Measurements from ENCODE around the gene DNM3.

Gene DNM3

GRCh38 chr1:172238965-172239364 is 397.7 kb downstream of the DNM3 start:
- no peak for DNase-seq (ENCODE audit: low spot score)

DNA sequence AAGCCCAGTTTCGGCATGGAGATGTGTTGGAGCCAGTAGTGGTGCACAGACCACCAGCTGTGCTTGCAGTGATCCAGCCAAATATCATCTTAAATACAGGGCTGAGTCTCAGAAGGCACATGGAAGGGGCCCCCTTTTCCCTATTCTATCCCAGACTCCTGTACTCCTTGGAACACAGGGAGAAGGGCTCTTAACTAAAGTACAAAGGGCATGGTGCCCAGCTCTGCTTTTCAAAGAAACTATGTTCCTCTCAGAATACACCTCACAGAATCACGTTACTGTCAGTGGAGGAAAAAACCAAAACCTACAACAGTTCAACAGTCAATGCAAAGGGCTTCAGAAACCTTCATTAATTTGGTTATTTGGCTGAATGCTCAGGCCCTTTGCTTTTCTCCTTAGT is 398.6 kb downstream of the DNM3 start:
- DNase-seq (ENCODE audit: low spot score): no peak

- DNase-seq (ENCODE audit: low spot score): no peak
Measured at GRCh38 chr1:172241540-172241939, 400.2 kb downstream of the DNM3 start.

- no peak for DNase-seq (ENCODE audit: low spot score)
Measured at GRCh38 chr1:172244865-172245264, 403.6 kb downstream of the DNM3 start.

DNA sequence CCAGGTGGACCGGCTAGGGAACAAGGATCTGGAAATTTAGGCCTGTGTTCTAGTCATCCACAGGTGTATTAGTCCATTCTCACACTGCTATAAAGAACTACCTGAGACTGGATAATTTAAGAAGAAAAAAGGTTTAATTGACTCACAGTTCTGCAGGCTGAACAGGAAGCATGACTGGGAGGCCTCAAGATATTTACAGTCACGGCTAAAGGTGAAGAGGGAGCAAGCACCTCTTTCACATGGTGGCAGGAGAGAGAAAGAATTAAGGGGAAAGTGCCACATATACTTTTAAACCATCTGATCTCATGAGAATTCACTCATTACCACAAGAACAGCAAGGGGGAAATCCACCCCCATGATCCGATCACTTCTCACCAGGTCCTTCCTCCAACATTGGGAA is 404.5 kb downstream of the DNM3 start:
- DNase-seq (ENCODE audit: low spot score): no peak

DNA sequence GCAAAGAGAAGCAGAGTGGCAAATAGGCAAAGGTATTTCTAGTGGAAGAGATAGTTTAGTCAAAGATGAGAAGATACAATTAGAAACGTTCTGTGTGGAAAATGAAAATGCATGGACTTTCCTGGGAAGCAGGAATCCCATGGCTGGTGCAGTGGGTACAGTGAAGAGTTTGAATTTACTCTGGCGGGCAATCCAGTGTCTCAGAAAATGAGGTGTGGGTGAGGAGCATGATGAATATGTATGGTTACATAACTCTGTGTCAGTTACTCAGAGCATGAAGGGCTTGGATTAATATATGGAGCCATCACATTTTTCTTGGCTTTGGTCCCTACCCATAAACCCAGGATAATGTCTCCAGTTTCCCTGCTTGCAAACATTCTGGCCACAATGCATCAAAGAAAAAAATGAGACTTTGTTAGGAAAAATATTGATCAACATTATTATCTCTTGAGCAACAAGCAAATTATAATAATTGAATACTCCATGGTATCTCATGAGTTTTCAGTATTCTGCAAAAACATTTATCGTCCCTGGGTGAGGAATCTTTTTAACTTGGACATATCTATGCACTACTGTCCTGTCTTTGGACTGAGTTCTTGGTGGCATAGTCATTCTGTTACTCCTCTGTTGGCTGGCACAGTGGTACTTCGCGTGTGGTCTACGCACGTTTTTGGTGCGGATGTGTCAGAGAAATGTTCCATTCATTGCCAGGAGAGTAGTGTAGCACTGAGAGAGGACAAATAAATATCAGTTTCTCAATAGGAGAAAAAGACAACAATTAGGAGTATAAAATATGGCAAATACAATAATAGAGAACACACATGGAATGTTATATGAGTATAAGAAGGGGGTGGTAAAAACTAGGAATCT is 405.5 kb downstream of the DNM3 start:
- no peak for DNase-seq (ENCODE audit: low spot score)

DNA sequence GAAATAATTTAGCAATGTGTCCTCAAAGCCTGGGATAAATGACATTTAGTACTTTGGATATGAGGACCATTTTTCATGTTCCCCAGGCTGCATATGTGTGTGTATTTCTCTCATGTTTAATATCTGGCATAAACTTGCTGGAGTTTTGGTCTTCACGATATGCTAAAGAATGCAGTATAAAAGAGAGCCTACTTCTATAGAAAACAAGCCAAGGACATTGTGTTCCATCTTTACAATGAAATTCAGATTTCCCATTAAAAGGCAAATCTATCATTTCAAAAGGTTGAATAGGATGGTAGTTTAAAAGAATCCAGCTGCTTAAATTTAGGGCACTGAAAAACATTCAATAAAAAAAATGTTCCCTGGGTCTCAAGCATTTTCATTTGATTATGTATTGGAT is 410.2 kb downstream of the DNM3 start:
- no peak for DNase-seq (ENCODE audit: low spot score)

- DNase-seq (ENCODE audit: low spot score): no peak
Measured at GRCh38 chr1:172252321-172252720, 411.0 kb downstream of the DNM3 start.

GRCh38 chr1:172252958-172253357 is 411.7 kb downstream of the DNM3 start:
- no peak for DNase-seq (ENCODE audit: low spot score)

GRCh38 chr1:172254521-172255222 is 413.4 kb downstream of the DNM3 start:
- no peak for DNase-seq (ENCODE audit: low spot score)

GRCh38 chr1:172255223-172255560 is 413.9 kb downstream of the DNM3 start:
- DNase-seq (ENCODE audit: low spot score): peak; percentile 6

GRCh38 chr1:172265905-172266304 is 424.6 kb downstream of the DNM3 start:
- DNase-seq (ENCODE audit: low spot score): no peak

GRCh38 chr1:172266528-172267174 is 425.4 kb downstream of the DNM3 start:
- DNase-seq (ENCODE audit: low spot score): no peak

DNA sequence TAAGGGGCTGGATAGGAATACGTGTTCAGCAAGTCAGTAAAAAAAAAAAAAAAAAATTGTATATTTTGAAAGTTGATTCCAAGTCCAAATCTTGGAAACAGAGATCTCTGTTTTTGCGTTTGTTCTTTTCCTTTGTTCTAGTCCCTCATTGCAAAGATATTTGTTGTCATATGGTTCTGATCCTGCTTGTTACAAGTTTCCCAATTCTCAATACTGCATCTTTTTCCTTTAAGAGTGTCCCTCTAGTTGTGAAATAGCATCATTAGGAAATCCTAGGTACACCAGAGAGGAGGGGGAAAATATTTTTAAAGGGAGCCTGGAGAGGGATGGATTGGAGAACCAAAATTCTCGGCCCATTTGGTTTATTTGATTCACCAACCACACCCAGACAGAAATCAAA is 426.9 kb downstream of the DNM3 start:
- DNase-seq (ENCODE audit: low spot score): no peak

DNA sequence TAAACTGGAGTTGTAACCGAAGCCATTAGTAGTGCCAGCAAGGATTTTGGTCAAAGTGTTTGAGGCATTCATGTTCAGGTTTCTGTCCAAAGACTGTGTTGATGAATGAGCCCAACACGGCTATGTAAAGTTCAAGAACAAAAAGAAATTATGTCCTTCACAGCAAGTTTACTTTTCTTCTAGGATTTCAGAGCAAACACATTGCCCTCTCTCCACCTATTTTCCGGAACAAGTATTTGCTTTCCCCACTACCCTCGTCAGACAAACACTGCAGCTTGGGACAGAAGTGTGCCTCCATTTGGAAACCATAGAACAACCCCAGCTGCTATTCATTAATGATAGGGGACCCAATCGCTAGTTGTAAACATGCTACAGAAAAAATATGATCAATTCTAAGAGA is 427.8 kb downstream of the DNM3 start:
- DNase-seq (ENCODE audit: low spot score): no peak

DNA sequence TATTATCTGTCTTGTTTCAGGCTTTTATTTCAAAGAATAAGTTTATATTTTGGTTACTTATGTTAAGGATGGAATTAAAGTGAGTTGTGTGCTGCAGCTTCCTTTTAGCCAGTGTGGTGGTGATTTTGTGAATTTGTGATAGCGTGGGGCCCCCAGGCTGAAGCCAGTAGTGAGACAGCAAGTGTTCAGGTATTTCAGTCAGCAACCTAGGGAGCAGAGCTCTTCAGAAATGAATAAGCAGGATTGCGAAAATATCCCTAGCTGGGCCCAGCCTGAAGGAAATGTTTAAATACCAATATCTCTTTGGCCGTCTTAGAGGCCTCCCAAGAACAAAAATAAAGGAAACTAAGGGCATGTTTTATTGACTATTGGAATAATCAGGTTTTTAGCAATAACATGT is 428.3 kb downstream of the DNM3 start:
- no peak for DNase-seq (ENCODE audit: low spot score)

- no peak for DNase-seq (ENCODE audit: low spot score)
Measured at GRCh38 chr1:172270605-172271004, 429.3 kb downstream of the DNM3 start.

DNA sequence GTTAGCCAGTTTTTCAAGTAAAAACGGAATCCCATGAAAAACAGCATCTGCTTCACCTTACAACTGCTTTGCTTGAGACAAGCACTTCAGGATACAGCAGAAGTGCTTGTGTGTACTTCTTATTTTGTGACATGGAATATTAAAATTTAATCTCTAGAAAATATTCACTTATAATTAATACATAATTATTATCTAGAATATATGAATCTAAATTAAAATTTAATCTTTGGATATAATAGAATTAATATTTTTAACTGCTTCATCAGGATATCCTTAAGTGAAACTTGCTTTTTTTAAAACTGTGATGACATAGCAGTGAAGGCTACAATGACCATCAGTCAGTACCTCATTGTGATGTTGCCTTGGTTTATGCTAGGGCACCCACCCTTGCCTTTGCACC is 430.8 kb downstream of the DNM3 start:
- DNase-seq (ENCODE audit: low spot score): no peak

DNA sequence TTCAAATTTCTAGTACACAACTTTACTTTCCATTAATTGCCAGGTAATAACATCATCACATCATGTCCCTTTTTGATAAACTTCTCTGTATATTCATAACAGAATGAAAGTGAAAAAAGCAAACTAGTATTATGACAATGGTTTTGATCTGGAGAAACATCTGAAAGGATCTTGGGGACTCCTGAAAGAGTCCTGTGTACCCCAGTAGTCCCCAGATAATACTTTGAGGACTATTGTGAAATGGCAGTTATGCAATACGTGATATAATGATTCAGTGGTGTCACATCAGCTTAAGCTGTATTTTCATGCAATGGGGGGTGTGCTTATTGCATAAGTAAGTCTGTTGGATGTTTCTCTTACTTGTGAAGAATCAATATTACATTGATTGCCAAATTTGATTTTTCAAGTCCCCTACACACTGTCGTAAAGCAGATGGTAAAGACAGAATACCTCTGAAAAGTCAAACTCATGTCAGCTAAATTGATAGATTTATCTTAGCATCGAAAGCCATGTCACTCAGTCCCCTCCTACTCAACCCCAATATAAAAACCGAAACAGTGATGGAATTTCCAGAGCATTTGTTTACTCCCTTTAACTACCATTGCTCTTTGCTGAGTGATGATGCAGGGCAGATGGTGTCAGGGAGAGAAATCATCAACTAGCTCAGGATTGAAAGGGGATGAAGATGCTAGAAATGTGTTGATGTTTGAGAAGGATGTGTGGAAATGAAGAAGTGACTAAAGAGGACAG is 432.5 kb downstream of the DNM3 start:
- no peak for DNase-seq (ENCODE audit: low spot score)

DNA sequence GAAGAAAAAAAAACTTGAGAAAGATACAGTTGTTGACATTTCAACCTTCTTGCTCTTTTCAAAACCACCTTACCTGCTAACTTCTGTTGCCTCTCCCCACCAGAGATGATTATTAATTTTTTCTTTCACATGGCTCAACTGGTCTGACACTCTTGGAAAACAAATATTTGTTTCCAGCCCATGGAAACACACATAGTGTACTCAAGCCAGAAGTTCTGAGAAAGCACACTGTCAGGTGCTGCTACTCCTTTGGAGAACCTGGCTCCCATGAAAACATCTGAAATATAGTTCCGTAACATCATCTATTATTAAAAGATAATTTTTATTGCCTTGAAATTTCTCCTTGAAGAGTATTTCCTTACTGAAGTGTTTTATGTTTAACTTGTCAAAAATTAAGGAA is 434.2 kb downstream of the DNM3 start:
- no peak for DNase-seq (ENCODE audit: low spot score)

- DNase-seq (ENCODE audit: low spot score): no peak
Measured at GRCh38 chr1:172276120-172276818, 435.0 kb downstream of the DNM3 start.

- no peak for DNase-seq (ENCODE audit: low spot score)
Measured at GRCh38 chr1:172277275-172277674, 436.0 kb downstream of the DNM3 start.
